NCI-H128 (cell line): ENCODE measurements around the gene NACC1.

ENCODE experiments used
- DNase-seq: peaks from one replicate; lab custom pipeline; 2025; ENCODE audit not compliant: unreplicated experiment; lab: John Stamatoyannopoulos, UW

Gene NACC1

DNA sequence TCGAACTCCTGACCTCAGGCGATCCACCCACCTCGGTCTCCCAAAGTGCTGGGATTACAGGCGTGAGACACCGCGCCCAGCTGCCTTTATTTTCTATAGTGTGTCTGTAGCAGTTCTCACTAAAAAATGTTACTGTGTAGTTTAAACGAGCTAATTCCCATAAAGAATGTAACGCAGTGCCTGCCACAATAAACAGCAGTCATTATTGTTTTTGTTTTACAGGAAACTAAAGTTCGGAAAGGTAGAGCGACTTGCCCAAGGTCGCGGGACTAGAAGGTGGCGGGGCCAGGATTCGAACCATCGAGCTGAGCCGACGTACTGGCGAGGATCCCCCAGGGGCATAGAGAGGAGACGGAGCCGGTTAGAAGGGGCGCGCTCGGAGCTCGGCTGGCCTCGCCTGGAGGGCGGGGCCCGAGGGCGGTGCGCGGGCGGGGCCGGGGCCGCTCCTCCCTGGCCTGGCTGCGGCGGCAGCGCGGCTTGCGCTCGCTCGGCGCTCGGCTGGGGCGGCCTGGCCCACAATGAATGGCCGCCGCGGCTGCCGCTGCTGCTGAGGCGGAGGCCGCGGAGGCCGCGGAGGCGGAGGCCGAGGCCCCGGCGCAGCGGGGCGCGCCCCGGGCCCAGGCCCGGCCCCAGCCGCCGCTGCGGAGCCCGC is at the start of gene NACC1:
Gene NACC1 (plus strand): TSS at position 493 of the 652 bp plus-strand sequence. CDS start 16,944 bp downstream, outside the sequence.
- peak; percentile 63 for DNase-seq

DNA sequence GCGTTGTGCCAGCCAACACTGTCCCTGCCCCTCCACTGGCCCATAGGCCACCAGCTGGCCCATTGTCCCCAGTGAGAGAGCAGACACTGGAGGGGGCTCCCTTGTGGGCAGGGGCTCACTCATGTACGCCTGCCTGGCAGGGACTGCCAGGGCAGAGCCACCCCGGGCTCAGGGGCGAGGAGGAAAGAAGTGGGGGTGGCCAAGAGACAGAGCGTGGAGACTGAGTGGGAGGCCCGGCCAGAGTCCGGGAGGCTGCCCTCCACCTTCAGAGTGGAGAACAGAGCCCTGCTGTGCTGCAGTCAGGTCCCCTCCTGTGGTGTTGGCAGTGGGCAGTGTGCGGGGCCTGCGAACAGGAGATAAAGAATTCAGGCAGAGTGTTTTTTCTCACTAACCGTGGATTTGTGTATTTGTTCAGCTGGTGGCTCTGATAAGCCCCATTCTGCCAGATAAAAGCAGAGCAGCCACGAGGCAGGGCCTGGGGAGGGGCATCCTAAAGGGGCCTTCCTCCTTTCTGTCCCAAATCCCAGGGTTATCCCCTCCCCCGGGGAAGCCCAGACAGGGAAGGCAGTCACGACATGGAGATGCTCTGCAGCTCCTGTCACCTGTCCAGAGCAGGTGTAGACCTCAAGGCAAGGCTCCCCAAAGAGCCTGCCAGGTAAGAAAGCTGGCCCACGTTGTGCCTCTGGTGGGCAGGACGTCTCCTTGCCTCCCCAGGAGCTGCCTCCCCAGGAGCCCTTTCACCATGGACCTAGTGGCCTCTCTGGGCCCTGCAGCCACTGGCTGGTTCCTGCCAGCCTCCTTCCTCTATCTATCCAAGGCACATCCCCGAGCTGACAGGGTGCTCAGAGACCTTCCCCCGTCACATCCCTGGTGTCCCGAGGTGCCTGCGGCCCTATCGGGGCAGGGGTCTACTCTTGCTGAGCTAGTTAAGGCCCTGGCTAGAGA is 48.4 kb upstream of the NACC1 start:
- no peak for DNase-seq

- DNase-seq = no peak
Measured at GRCh38 chr19:13070425-13071140, 47.5 kb upstream of the NACC1 start.

DNA sequence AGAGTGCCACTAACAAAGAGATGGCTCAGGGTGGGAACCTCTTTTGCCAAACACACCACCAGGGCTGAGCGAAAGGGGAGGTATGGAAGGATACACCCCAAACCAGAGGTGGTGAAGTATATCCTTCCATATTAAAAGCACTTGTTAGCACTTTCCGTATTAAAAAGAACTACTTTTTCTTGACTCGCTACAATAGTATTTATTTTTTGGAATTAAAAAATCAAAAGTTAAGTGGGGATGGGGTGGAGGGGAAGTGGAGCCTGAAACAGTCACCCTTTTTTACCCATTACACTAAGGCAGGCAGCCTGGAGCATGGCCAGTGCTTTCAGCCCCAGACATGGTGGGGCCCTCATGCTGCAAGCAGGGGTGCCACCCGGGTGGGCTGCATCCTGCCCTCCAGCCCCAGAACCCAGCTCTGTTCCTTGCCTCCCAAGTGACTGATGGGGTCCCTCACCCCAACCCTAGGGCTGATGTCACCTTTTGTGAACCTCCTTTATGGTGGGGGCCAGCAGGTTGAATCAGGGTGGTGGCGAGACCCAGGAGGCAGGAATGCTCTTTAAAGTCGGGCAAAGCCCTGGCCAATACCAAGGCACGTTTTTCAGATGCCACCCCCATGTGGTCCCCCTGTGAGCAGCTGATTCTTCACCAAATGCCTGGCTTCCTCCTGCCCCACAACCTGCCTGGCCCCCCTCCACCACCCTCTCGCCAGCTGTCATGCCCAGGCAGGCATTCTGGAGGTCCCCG is 46.4 kb upstream of the NACC1 start:
- DNase-seq = no peak

- no peak for DNase-seq
Measured at GRCh38 chr19:13072188-13072908, 45.7 kb upstream of the NACC1 start.

- no peak for DNase-seq
Measured at GRCh38 chr19:13073263-13073662, 44.8 kb upstream of the NACC1 start.

DNA sequence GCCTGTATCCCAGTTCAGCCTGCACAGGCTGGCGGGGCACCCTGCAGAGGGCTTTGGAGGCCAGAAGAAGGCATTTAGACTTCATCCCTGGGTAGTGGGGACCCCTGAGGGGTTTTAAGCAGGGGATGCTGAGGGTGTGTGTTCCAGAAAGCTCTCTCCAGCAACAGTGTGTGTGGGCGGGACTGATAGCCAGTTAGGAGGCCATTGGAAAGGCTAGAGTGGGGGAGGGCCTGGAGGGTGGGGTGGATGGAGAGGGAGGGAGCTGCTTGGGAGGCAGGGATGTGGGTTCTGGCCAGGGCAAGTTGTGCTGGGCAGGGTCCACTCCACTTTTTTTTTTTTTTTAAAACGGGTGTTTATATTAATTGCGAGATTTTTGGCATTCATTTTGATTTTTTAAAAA is 43.7 kb upstream of the NACC1 start:
- DNase-seq = no peak

- DNase-seq = no peak
Measured at GRCh38 chr19:13076320-13076719, 41.7 kb upstream of the NACC1 start.

DNA sequence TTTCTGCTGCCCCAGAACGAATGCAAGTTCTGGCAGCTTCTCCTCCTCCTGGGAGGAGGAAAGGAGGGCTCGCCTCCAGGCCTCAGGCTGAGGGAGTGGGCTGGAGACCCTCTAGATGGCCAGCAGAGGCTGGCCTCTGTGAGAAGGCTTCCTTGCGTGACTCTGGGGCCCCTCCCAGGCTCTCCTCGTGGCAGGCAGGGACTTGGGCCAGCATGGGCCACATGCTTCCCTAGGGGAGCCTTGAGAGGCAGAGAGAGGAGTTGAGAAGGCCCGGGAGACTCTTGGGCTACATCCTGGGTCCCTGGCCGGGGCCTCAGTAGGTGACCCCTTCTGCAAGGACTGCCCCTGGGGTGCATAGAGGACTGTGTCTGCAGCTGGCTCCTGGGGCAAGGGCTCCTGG is 41.3 kb upstream of the NACC1 start:
- no peak for DNase-seq

DNA sequence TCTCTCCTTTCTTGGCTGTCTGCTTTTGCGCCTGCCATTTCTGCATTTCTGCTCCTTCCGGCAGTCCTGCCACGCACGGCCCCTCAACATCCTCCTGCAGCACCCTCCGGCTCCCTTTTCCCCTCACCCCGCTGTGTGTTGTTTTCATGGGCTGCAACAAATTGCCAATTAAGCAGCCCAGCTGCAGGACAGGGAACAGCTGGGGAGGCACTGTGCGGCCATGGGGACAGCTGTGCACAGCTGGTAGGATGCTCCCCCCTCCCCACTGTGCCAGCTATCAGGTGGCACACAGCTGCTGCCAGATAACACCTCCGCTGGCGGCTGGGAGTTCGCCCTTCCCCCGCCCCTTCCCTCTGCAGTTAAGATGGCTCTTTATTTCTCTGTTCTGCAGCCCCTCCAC is 40.8 kb upstream of the NACC1 start:
- DNase-seq = no peak

GRCh38 chr19:13078381-13078780 is 39.7 kb upstream of the NACC1 start:
- DNase-seq = no peak

GRCh38 chr19:13078897-13079541 is 39.0 kb upstream of the NACC1 start:
- no peak for DNase-seq

DNA sequence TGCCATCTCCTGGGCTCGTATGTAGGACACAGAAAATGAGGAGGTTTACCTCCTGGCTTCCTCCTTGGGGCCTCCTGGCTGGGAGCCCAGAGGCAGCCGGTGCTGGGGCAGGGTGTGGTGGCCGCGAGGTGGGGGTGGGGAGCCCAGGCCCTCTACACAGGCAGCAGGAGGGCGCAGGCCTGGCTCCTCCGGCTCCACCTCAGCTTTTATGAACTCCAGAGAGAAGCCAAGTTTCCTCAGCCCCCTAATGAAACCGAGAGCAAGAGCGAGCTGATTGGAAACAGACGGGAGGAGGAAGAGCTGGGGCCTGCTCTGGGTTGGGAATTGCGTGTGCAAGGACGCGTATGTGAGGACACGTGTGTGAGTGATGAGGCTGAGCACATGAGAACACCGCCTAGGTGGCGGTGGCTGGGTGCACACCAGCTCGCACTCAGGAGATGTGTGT is 38.5 kb upstream of the NACC1 start:
- DNase-seq = no peak

DNA sequence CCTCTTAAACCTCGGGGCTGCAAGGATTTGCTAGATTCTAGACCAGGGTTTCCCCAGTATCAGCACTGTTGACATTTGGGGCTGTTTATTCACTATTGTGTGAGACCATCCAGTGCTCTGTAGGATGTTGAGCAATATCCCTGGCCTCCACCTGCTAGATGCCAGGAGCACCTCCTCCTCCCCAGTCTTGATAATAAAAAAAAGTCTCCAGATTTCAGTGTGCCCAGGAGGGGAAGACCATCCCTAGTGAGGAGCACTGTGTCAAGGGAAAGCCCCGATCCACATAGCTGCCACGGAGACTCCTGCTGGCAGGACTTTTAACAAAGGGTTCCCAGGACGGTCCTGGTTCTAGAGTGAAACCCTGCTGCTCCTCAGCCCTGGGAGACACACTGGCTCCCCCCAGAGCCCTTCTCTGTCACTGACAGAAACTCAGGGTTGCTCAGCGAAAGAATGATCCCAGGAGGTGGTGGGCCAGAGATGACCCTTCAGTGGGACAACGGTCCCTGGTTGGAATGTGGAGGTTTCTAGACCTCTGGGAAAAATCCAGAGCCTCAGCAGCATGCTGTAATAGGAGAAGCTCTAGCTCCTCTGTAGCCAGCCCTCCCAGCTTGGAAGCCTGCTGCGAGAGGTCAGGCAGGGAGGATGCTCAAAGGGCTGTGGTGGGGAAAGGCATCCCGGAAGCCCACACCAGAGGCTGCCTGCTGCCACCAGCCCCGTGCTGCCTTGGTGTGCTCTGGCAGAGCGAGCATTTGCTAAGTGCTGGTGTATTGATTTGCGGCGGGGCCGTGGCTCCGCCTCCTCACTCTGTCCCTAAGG is 35.7 kb upstream of the NACC1 start:
- peak; percentile 66 for DNase-seq

DNA sequence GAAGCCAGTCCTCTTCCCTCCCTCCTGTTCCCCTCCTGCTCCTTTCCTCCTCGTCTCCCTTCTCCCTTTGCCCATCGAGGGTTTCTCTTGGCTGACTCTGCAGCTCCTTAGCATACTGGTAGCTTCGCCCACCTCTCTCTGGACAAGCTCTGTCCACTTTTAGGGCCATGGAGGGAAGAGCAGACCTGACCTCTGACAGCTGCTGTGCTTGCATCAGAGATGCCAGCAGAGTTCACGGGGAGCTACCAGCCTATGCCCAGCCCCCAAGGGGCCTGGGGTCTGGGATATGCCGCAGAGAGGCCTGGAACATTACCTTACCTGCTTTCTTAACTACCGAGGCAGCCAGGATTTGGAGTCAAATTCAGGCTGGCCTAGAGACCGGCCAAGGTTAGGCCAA is 35.1 kb upstream of the NACC1 start:
- no peak for DNase-seq

DNA sequence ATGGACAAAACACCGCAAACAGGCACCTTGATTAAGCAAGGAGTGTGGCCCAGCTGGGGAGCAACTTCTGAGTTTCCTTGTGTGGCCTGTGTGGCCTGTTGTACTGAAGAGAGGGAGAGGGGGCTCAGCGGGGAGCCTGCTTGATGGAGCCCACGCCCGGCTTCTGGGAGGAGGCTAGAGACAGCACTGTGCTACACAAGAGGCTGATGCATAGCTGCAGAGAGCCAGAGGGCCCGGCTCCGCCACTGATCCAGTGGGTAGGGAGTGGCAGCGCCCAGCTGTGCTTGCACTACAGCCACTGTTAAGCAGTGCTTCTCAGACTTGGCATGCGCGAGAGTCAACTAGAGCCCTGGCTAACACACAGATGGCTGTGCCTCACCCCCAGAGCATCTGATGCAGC is 34.4 kb upstream of the NACC1 start:
- no peak for DNase-seq

DNA sequence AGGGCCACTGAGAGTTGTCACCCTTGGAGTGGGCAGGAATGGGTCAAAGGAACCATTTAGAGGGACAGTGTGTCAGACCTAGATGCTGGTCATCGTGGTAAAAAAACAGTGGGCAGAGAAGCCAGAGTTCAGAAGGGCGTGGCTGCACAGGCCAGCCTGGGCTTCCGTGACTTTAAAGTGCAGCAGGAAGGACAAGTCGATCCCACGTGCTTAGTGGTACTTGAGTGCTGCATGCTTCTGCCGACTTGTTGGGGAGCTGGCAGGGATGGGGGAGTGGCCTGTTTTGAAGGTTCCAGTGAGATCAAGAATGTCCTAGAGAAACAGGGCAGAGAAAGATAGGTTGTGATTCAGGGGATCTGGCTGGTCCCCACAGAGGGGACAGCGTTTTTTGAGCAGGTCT is 32.4 kb upstream of the NACC1 start:
- no peak for DNase-seq

- no peak for DNase-seq
Measured at GRCh38 chr19:13086341-13086740, 31.7 kb upstream of the NACC1 start.

GRCh38 chr19:13087295-13087694 is 30.8 kb upstream of the NACC1 start:
- DNase-seq = no peak
